ENCODE measurements around the gene PLXNA4. TPM values are rescaled to one million over a fixed set of nuclear protein-coding genes. Genes with fewer than 3 reads are reported as not detected.

PLXNA4 gene
- total and polyA plus RNA-seq, 8 donors, result 0.15 to 12.8 (median 1.6) TPM

DNA sequence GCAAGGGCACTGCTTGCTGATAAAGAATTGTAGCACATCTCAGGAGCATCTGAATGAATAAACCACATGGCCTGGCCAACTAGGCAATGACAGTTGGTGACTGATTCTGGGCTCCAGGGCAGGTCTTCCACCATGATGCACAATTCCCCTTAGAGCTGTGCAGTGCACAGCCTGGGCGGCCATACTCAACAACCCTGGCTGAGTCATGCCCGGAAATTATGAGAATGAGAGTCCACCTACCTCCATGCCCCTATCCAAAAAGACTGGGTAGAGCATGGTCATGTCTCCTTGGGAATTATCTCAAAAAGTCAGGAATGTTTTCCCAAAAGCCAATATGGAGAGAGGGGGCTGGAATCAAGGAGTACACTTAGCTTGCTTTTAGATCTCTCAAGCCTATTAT is 425.6 kb downstream of the PLXNA4 start:
- Histone ChIP-seq H3K27me3 (no peaks in the 10 kb centered on the region), H3K27ac (no peak overlapping the region), H3K4me1 (no peaks in the 10 kb centered on the region), H3K4me3 (no peak overlapping the region), H3K36me3 (no peaks in the 10 kb centered on the region), H3K9me3 (no peaks in the 10 kb centered on the region)
- WGBS, 5 donors, result 92 to 97% (median 94%) methylated on average over 2 of the region's 2 CpGs
- intact Hi-C loops (cut with DNase I; ENCODE audit: low total_unique reads), result no loop called here
- TF ChIP-seq POLR2A (IDR thresholded peaks at IDR 0.05) (no peak), EP300 (IDR thresholded peaks at IDR 0.05) (no peak), CTCF (IDR thresholded peaks at IDR 0.05) (no peak), POLR2AphosphoS5 (IDR thresholded peaks at IDR 0.05) (no peak)
- DNase-seq, result no peak

DNA sequence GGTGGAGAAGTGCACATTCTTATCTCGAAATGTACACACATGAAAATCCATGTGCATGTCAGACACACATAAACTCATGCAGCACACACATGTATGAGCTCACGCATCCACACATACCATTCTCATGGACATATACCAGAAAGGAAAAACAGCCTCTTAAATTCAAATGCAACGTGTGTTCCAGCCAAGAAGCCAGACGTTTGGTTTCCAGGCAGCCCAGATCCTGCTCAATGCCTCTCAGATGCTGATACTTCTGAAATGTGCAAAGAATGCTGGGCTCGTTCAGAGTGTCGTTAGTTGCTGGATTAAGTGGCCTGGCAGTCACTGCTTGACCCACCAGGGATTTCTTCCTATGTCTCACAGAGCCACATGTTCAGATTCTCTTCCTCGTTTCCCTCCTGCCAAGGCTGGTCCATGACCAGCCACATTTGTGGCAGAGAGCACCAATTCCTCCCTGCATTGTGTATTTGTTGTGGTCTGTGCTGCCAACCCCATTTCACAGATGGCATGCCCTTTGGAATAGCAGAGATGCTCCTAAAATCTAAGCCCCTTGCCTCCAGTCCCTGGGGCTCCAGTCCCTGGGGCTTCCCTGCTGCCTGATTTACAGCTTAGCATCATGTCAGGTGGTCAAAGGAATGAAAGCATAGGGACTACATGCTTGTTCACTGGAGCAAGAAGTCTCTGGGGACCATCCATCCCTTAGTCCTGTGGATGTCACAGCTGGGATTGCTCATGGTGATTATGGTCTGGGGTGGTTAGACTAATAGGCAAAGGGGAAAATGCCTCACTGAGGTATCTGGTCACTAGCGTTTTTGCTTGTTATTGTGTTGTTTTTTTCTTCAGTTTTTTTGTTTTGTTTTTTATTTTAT is 426.6 kb downstream of the PLXNA4 start:
- 67 to 72% (median 70%) methylated on average over 8 of the region's 8 CpGs for WGBS, 5 donors
- no peaks in the 10 kb centered on the region for H3K27me3 ChIP-seq
- H3K9me3 ChIP-seq, result no peaks in the 10 kb centered on the region
- DNase-seq, result no peak
- H3K36me3 ChIP-seq, result no peaks in the 10 kb centered on the region
- H3K4me3 ChIP-seq, result no peak overlapping the region
- H3K4me1 ChIP-seq, result no peaks in the 10 kb centered on the region
- H3K27ac ChIP-seq, result no peak overlapping the region
- TF ChIP-seq POLR2A (IDR thresholded peaks at IDR 0.05), result no peak
- intact Hi-C loops (cut with DNase I; ENCODE audit: low total_unique reads), result no loop called here

DNA sequence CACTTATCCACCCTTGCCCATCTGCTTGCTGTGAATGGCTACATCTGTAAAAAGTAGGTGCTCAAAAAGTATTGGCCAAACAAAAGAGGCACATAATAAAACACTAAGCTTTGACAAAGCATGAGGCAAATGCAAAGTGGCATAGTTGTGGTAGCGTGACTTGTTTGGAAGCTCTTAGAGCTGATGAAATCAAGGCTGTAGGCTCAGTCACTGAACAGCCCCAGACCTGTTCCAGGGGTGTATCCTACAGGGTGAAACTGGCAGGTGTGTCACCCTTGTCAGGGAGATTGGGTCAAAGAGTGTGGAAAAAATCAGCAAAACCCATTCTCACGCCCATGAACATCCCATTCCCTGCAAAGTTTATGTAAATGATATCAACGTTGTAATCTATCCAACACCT is 427.4 kb downstream of the PLXNA4 start:
- no peak overlapping the region for H3K4me3 ChIP-seq
- H3K27me3 ChIP-seq, result no peaks in the 10 kb centered on the region
- no peaks in the 10 kb centered on the region for H3K9me3 ChIP-seq
- DNase-seq, result no peak
- no peaks in the 10 kb centered on the region for H3K4me1 ChIP-seq
- WGBS, 5 donors, result 77 to 85% (median 81%) methylated on average over 3 of the region's 3 CpGs
- H3K27ac ChIP-seq, result no peak overlapping the region
- H3K36me3 ChIP-seq, result no peaks in the 10 kb centered on the region
- intact Hi-C loops (cut with DNase I; ENCODE audit: low total_unique reads), result no loop called here
- TF ChIP-seq CTCF (IDR thresholded peaks at IDR 0.05) (no peak), POLR2A (IDR thresholded peaks at IDR 0.05) (no peak), POLR2AphosphoS5 (IDR thresholded peaks at IDR 0.05) (no peak), EP300 (IDR thresholded peaks at IDR 0.05) (no peak)

DNA sequence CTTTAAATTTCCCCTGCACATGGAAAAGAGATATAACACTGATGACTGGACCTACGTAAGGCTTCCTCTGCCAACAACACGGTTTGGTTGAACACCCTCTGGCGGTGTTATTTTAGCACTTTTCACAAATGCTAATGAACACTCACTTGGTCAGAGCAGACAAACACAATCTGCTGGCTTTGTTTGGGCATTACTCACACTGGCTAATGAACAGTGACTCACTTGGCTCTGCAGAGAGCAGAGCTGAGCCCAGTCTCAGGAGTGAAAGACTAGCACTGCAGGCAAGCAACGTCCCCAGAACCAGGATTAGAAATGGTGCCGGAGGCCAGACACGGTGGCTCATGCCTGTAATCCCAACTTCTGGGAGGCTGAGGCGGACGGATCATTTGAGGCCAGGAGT is 430.8 kb downstream of the PLXNA4 start:
- Histone ChIP-seq H3K9me3 (no peaks in the 10 kb centered on the region), H3K27me3 (no peaks in the 10 kb centered on the region), H3K4me1 (no peaks in the 10 kb centered on the region), H3K27ac (no peak overlapping the region), H3K4me3 (no peak overlapping the region), H3K36me3 (no peaks in the 10 kb centered on the region)
- WGBS, 5 donors, result 43 to 64% (median 51%) methylated on average over 8 of the region's 8 CpGs
- intact Hi-C loops (cut with DNase I; ENCODE audit: low total_unique reads), result no loop called here
- TF ChIP-seq CTCF (IDR thresholded peaks at IDR 0.05) (no peak), POLR2A (IDR thresholded peaks at IDR 0.05) (no peak), POLR2AphosphoS5 (IDR thresholded peaks at IDR 0.05) (peak in 2 of 3 donors; percentile 32 to 34), EP300 (IDR thresholded peaks at IDR 0.05) (no peak)
- DNase-seq, result peak in 1 of 2 donors; percentile 50

DNA sequence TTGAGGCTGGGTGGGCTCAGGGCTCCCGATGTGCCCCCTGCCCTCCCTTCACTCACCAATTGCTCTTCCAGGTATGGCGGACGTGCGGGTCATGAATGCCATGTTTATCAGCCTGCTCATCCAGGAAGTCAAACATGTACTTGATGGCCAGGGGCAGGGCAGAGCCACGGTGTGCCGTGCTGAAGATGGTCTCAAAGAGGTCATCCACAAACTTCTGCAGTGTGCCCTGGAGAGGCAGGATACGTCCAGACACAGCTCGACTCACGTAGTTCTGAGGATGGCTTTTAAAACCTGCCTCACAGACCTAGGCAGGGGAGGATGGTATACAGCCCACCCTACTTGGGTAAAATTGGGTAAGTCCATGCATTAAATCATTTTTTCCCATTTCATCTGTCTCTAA is 431.2 kb downstream of the PLXNA4 start:
- intact Hi-C loops (cut with DNase I; ENCODE audit: low total_unique reads), result no loop called here
- Histone ChIP-seq H3K4me3 (no peak overlapping the region), H3K27me3 (no peaks in the 10 kb centered on the region), H3K4me1 (no peaks in the 10 kb centered on the region), H3K9me3 (no peaks in the 10 kb centered on the region), H3K27ac (no peak overlapping the region), H3K36me3 (no peaks in the 10 kb centered on the region)
- no peak for DNase-seq
- WGBS, 5 donors, result 64 to 88% (median 86%) methylated on average over 5 to 9 of the region's 9 CpGs
- TF ChIP-seq CTCF (IDR thresholded peaks at IDR 0.05) (no peak), POLR2A (IDR thresholded peaks at IDR 0.05) (no peak), POLR2AphosphoS5 (IDR thresholded peaks at IDR 0.05) (no peak)

Measured in stomach (tissue), 9 donors.